ENCODE results near the gene GPR31.

The GPR31 gene

DNA sequence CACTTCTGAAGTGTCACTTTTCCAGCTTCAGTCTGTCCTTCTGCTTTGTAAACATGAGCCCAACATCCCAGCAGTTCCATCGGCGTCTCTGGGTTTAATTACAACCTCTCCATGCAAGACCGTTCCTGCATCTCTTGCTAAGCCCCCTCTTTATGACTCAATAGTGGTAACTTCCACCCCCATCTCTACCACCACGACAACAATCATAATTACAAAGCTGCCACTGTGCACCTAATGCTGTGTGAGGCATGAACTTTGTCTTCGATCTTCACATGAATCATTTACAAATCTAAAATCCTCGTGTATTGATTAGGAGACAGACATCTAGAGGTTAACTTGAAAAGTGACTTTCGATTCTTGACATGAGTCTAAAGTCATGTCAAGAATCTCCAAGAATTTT is 39.8 kb downstream of the GPR31 start:
- no peak for DNase-seq (ENCODE audit: low read depth, low spot score)
- in situ Hi-C loops (cut with HindIII; ENCODE audit: low sequenced_read_pairs) = no loop called here
- no peak overlapping the region for H3K4me3 ChIP-seq (ENCODE audit: low read depth, low read length)
- TF ChIP-seq, protein P1, sequence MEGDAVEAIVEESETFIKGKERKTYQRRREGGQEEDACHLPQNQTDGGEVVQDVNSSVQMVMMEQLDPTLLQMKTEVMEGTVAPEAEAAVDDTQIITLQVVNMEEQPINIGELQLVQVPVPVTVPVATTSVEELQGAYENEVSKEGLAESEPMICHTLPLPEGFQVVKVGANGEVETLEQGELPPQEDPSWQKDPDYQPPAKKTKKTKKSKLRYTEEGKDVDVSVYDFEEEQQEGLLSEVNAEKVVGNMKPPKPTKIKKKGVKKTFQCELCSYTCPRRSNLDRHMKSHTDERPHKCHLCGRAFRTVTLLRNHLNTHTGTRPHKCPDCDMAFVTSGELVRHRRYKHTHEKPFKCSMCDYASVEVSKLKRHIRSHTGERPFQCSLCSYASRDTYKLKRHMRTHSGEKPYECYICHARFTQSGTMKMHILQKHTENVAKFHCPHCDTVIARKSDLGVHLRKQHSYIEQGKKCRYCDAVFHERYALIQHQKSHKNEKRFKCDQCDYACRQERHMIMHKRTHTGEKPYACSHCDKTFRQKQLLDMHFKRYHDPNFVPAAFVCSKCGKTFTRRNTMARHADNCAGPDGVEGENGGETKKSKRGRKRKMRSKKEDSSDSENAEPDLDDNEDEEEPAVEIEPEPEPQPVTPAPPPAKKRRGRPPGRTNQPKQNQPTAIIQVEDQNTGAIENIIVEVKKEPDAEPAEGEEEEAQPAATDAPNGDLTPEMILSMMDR (IDR thresholded peaks at IDR 0.05; ENCODE audit: low read depth, low read length) = no peak

GRCh38 chr6:167116838-167117228 is 40.9 kb downstream of the GPR31 start:
- in situ Hi-C loops (cut with HindIII; ENCODE audit: low sequenced_read_pairs) = no loop called here
- TF ChIP-seq, protein P1 (IDR thresholded peaks at IDR 0.05; ENCODE audit: low read depth, low read length) = no peak
- DNase-seq (ENCODE audit: low read depth, low spot score) = no peak
- no peak overlapping the region for H3K4me3 ChIP-seq (ENCODE audit: low read depth, low read length)

DNA sequence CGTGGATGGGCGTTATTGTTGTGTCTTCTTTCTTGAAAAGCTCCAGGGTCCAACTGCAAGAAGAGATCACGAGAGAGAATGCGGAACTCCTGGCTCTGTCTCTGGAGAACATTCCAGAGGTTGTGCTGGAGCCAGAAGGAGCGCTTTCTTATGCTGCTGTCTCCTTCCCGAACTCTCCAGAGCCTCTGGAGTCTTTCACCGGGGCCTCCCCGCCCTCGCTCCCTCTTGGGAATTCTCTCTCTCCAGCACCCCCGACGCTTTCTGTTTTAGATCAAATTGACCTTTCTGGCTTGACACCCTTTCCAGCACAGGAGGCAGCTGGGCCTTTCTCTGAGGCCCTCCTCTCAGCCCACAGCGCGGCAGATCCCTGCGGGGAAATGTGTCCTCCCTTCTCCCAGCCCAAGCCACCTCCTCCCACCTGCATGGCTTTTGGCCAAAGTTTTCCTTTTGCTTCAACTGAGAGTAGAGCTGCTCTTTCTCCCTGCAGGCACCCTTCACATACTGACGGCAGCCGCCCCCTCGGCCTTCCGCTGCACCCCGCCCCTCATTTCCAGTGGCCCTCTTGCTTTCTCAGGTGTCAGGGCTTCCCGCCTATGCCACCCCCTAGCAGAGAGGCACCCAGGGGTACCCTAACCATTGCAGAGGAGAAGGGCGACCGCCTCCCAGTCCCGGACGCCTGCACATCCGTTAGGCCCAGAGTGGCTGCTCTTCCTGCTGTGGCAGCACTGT is 41.5 kb downstream of the GPR31 start:
- TF ChIP-seq, protein P1 (IDR thresholded peaks at IDR 0.05; ENCODE audit: low read depth, low read length) = no peak
- H3K4me3 ChIP-seq (ENCODE audit: low read depth, low read length) = no peak overlapping the region
- in situ Hi-C loops (cut with HindIII; ENCODE audit: low sequenced_read_pairs) = no loop called here
- no peak for DNase-seq (ENCODE audit: low read depth, low spot score)

- H3K4me3 ChIP-seq (ENCODE audit: low read depth, low read length) = no peak overlapping the region
- TF ChIP-seq, protein P1 (IDR thresholded peaks at IDR 0.05; ENCODE audit: low read depth, low read length) = no peak
- DNase-seq (ENCODE audit: low read depth, low spot score) = no peak
- in situ Hi-C loops (cut with HindIII; ENCODE audit: low sequenced_read_pairs) = no loop called here
These were observed 42.7 kb downstream of the GPR31 start for GRCh38 chr6:167115054-167115453.

- TF ChIP-seq, protein P1 (IDR thresholded peaks at IDR 0.05; ENCODE audit: low read depth, low read length) = no peak
- H3K4me3 ChIP-seq (ENCODE audit: low read depth, low read length) = no peak overlapping the region
- DNase-seq (ENCODE audit: low read depth, low spot score) = no peak
- in situ Hi-C loops (cut with HindIII; ENCODE audit: low sequenced_read_pairs) = no loop called here
These were observed 43.6 kb downstream of the GPR31 start for GRCh38 chr6:167113935-167114910.

DNA sequence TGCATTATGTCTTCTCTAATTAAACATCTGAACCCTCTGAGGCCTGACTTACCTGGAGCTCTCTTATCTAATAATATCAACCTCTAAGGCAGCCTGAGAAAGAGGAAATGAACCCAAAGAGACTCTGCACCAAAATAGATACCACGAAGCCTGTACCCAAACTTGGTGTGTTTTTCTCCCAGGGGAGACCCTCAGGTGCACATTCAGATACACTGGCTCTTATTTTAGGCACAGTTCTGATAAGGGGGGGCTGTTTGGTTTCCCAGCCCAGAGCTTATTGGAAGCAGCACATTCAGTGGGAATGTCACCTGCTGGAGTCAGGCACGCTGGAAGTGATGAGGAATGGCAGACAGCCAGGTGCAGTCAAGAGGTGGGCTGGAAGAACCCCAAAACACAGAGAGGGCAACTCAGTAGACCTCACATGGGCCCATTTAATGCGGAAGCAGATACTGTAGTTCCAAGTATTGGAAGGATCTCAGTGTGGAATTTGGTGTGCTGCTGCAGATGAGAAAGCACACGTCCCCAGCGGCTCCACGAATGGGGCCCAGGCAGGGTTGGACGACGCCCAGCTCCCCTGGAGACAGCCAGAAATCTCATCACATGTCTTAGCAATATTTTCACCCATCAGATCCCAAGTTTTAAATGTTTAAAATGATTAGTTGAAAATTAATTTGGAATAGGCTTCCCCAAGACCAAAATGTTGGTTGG is 44.6 kb downstream of the GPR31 start:
- no peak overlapping the region for H3K4me3 ChIP-seq (ENCODE audit: low read depth, low read length)
- in situ Hi-C loops (cut with HindIII; ENCODE audit: low sequenced_read_pairs) = no loop called here
- no peak for DNase-seq (ENCODE audit: low read depth, low spot score)
- TF ChIP-seq, protein P1 (IDR thresholded peaks at IDR 0.05; ENCODE audit: low read depth, low read length) = no peak
